HG02884 (cell line): Measurements from ENCODE around the gene DNM1.

Source experiments
- ATAC-seq: cut with Tn5 transposase; IDR thresholded peaks from one replicate; pipeline ENCODE4 v1.9.1; 2021; ENCODE audit warnings: mild to moderate bottlenecking, moderate library complexity; ENCODE audit not compliant: unreplicated experiment

DNM1 gene

DNA sequence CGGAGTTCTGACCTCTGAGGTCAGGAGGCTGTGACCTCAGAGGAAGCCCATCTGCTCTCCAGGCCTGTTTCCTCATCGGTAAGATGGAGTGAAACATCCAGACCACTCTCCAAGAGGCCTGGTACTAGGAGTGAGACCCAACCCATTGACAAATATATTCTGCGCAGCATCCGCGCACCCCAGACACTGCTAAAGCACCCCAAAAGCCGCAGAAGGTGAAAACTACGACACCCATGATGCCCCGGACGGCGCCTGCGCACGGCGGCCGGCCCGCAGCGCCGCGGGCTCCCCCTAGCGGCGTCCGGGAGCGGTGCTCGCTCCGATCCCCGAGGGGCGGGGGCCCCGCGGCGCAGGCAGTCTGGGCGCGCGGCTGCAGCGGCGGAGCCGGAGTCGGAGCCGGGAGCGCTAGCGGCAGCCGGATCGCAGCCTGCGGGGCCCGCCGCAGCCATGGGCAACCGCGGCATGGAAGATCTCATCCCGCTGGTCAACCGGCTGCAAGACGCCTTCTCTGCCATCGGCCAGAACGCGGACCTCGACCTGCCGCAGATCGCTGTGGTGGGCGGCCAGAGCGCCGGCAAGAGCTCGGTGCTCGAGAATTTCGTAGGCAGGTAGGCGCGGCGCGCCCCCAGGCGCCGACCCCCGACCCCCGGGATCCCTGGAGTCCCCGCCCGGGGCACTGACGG lies at the start of gene DNM1:
Gene DNM1, plus strand, starts transcription at position 356 of the 683 bp plus-strand sequence. Its CDS starts 92 bp downstream, at position 448.
- ATAC-seq: no peak

DNA sequence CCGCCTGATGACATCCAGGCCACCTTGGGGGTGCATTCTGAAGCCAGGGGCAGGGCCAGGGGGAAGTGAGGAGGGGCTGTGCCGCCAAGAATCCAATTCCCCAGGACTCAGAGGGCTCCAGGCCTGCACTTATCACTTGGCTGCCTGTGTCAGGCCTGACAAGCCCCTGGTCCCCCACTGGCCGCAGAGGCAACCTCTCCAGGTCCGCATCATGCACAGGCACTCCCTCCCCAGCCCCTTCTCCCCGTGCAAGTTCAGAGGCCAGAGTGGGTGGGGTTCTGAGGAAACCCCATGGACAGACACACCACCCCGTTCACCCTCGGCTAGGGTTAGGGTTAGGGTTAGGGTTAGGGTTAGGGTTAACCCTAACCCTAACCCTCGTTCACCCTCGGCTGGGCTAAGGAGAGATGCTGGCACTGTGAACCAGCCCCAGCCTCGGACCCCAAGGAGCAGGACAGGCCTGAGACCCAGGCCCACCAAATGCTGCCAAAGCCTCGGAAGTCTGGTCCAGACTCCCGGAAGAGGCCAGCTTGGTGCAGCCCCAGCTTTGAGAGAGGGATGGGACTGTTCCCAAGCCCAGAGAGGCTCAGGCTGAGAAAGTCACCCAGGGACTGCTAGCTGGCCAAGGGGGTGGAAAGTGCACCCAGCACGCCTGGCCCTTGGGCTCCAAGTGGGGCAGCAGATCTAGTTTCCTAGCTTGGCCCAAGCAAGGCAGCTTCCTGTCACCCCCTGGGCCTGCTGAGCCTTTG lies 49.1 kb upstream of the DNM1 start:
- no peak for ATAC-seq

DNA sequence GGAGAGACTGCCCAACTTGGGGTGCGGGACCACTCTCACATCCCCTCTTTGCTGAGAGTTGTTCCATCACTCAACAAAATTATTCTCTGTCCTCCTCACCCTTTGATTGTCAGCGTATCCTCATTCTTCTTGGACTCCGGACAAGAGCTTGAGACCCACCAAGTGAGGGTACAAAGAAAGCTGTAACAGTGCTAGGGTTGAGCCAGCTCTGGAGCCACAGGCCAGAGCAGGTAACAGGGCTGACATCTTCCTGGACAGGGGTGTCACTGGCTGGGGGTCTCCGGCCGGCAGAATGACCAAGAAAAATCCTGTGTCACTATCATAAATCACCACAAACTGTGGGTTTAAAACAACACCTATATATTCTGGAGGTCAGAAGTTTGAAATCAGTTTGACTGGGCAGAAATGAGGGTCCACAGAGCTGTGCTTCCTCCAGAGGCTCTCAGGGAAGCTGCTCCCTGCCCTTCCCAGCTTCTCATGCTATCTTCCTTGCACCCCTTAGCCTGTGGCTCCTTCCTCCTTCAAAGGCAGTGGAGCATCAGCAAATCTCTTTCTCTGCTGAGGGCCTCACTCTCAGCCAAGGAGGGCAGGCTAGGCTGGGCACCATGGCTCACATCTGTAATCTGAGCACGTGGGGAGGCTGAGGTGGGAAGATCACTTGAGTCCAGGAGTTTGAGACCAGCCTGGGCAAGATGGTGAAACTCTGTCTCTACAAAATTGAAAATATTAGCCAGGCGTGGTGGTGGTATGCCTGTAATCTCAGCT lies 47.3 kb upstream of the DNM1 start:
- no peak for ATAC-seq

DNA sequence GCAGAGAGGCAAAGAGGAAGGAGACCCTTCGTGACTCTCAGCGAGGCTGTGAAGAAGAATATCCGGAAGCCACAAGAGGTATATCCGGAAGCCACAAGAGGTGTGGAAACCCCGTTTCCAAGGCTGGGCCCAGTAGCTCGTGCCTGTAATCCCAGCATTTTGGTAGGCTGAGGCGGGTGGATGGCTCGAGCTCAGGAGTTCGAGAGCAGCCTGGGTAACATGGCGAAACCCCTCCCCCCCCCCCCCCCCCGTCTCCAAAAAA lies 43.7 kb upstream of the DNM1 start:
- no peak for ATAC-seq

DNA sequence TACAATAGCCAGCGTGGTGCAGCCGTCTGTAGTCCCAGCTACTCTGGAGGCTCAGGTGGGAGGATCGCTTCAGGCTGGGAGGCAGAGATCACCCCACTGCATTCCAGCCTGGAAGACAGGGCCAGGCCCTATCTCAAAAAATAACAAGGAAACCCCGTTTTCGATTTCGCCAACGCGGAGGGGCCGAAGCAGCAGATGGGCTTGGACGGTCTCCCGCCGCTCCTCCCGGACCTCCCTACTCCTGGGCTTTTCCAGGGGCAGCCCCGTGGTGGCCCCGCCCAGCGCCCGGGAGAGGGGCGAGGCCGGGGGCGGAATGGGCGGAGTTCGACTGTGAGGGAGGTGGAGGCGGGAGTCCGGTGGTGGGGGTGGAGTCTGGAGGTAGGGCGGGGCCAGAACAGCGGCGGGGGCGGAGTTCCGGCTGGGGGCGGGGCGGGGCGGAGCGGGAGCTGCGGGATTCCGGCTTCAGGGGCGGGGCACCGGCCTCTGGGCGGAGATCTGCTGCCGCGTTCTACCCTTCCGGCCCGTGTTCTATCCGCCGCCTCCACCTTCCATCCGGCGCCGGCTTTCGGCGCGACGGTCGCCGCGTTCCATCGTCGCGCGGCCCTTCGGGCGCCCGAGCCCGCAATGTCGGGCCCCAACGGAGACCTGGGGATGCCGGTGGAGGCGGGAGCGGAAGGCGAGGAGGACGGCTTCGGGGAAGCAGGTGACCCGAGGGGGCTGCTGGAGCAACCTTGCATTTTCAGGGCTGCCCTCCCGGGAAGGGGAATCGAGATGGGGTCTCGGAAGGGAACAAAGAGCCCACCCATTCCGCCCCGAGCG lies 43.2 kb upstream of the DNM1 start, which contains the start of gene BBLN:
Gene BBLN, plus strand, starts transcription at position 482 of the 819 bp plus-strand sequence. Its CDS starts 143 bp downstream, at position 625.
- ATAC-seq: peak; percentile 64

DNA sequence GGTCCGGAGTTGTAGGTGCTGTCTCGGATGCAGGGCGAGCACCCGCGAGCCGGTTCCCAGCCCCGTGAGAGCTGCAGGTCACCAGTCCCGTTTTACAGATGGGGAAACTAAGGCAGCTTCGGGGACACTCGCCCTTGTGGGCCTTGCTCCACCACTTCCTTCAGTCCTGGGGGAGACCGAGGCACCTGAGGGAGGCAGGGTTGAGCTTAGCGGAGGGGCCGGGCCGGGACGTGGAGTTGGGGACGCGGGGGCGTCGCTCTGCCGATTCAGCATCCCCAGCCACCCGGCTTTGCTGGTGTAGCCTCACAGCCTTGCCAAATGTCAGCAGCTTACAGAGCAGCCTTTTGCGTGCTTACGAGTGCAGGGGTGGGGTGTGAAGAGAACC lies 42.6 kb upstream of the DNM1 start:
- ATAC-seq: no peak

DNA sequence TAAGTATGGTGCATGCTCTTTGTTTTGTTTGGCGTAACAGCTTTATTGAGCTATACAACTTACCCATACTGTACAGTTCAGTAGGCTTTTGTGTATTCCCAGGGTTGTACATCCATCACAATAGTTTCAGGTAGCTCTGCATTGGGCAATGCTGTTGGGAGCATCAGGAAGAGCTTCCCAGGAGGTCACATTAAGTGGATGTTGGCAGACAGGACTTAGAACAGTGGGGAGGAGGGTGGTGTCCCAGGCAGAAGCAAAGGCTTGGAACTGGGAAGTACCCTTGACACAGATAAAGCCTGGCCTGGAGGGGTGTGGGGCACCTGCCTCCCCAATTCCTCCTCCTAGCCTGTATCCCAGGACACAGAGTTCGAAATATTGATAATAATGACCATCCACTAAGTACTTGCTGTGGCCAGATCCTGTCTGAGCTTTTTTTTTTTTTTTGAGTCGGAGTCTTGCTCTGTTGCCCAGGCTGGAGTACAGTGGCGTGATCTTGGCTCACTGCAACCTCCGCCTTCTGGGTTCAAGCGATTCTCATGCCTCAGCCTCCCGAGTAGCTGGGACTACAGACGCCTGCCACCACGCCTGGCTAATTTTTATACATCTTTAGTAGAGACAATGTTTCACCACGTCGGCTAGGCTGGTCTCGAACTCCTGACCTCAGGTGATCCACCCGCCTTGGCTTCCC lies 41.8 kb upstream of the DNM1 start:
- ATAC-seq: no peak

DNA sequence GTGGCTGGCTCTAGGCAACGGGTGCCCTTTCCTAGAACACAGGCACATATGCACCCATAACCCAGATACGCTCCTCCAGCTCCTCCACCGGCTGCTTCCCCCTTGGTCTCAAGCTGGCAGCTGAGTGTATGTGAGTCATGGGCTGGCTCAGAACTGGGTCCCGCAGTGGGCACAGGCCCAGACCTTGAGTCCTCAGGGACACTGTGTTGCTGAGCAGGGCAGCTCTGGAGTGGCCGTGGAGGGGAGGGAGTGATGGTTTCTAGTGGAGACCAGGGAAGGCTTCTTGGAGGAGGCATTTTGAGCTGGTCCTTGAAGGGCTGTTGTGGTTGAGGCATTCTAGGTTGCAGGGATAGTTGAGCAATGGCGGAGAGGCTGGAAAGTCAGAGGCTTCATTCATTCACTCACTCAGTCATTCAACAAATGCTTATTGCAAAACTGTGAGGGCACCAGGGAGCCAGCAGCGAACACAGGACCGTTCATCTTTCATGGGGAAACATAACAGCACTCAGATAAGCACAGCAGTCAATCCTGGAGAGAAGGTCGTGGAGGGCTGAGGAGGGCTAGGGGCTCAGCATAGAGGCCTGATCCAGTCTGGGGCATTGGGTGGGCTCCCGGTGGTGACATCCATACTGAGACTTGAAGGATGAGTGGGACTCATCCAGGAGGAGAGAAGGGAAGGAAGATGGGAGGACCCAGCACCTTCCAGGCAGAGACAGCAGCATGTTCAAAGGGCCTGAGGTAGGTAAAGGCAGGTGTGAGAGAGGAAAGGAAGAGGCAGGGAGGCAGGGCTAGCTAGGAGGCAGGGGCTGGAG lies 40.8 kb upstream of the DNM1 start:
- ATAC-seq: no peak

DNA sequence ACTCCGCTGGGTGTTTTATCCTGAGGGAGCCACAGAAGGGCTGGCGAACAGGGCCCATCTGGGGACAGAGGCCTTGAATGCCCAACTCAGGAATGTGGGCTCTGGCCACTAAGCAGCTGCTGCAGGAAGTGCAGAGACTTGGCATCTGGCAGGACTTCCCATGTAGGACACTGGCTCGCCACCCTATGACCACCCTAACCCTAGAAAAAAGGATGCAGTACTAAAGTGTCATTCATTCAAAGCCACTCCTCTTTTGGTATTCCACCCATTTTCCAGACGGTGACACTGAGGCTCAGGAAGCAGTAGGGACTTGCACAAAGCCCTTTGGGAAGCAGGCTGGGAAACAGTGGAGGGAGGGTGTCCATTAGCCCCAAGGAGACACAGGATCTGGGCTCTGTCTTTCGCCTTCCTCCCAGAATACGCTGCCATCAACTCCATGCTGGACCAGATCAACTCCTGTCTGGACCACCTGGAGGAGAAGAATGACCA lies 40.1 kb upstream of the DNM1 start:
- no peak for ATAC-seq

DNA sequence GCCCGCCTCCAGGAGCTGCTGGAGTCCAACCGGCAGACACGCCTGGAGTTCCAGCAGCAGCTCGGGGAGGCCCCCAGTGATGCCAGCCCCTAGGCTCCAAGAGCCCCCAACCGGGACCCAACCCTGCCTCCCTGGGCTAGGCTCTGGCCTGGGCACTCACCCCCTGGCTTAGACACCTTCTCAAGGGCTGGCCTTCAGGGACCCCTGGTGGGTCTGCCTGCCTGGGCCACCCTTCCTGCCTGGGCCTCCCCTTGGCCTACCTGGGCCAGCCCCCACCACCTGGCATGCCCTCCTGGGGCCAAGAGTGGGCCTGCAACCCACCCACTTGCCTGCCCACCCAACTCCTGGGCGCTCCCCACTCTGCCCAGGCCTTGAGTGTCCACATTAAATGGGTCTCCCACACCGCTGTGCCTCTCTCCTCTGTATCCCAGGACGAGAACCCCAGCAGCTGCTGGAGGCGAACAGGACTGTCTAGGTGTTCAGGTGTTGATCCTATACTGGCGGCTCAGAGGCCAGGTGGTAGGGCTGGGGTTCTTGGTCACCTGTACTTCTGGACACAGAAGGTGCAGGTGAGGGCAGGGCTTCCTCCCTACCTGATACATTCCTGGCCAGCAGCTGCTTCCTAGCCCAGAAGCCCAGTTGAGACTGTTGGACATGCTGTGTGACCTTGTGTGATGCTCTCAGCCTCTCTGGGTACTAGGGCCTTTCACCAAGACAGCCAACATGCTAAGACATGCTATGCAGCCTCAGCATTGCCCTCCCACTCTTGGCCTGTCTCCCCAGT lies 39.5 kb upstream of the DNM1 start:
- ATAC-seq: no peak

DNA sequence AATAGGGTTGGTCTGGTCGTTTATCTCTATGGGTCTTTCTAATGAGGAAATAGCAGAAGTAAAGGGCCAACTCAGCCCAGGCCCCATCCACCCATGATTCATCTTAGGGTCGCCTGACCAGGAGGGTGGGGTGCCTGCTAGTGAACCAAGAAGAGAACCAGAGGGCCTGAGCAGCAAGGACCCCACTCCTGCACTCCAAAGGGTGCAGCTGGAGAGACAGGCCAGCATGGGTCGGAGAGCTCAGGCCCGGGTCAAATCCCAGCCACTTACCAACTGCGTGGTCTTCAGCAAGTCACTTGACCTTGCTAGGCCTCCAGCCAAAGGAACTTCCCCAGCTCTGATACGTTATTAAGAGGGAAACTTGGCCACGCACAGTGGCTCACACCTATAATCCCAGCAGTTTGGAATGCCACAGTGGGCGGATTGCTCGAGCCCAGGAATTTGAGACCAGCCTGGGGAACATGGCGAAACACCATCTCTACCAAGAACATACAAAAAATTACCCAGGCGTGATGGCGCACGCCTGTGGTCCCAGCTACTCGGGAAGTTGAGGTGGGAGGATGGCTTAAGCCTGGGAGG lies 38.8 kb upstream of the DNM1 start:
- no peak for ATAC-seq

DNA sequence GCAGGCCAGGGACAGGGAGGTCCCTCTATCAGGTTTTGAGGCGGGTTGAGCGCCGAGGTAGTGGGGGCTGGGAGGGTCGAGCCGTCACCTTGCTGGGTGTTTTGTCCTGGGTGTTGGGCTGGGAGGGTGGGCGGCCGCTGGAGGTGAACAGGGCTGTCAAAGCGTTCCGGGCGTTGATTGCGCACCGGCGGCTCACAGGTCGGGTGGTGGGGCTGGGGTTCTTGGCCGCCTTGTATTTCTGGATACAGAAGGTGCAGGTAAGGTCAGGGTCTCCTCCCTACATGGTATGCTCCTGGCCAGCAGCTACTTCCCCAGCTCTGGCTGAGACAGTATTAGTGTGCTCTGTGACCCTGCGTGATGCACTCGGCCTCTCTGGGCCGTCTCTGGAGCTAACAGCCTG lies 37.0 kb upstream of the DNM1 start:
- no peak for ATAC-seq

DNA sequence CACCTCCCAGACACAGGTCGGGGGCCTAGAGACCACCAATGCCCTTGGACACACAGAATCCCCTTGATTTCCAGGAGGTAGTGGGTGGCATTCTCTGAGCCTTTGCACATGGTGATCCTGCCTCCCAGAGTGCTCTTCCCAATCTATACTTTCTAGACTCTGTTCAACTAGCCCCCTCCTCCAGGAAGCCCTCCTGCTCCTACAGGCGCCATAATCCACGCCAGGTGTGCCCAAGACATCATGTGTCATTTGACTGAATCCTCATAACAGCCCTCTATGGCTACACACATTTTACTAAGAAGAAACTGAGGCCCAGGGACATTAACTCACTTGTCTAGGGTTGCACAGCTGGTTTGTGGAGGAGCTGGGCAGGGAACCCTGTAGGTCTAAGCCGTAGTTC lies 36.0 kb upstream of the DNM1 start:
- ATAC-seq: no peak

DNA sequence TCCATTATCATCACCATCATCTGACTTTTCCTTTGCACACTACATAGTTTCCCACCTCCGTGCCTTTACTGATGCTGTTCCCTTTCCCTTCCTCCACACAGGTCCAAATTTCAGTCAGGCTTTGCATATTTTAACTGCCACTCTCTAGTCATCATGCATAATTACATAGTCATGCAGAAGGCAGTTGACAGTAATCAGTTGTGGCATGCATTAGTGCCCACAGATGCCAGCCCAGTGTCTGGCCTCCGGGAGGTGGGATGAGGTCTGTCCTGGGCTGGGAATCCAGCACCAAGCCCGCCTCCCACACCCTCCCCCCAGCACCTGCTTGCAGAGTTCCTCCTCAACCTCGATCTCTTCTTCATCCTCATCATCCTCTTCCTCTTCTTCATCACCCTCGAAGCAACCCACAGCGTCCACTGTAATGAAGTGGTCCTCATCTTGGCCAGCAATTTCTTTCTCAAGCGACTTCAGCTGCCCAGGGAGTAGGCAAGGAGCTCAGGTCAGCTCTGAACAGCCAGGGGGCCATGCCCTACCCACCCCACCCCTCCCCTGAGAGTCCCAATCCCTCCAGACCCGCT lies 34.4 kb upstream of the DNM1 start:
- no peak for ATAC-seq

DNA sequence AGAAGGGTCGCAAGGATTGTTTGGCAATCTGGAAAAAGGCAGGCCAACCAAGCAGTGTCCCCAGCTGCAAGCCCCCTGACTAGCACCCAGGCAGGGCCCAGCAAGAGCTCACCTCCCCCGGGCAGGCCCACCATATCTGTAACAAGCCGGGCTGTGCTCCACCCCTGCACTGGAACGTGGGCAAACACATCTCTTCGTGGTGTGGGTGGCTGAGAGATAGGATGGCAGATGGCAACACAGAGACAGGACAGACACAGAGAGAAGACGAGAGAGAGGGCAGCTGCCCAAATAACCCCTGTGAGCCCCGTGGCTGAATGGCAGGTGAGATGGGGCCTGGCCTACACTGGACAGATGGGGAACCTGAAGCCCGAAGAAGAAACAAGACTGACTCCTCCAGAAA lies 33.7 kb upstream of the DNM1 start:
- no peak for ATAC-seq

DNA sequence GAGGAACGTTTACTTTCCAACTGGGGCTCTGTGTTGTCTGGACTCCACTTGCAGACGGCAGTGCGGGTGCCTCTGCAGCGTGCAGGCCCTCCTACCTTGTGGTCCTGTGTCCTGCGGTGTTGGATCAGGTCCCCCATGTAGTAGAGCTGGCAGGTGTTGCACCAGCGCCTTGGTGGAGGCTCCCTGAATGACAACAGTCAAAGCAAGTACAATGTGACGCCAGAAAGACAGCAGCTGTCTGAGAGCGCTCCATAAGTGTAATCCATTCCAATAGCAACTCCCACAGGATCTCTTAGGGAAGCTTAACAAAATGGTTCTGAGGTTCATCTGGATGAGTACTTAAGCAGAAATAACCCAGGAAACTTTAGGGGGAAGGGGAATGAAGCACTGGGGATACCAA lies 33.3 kb upstream of the DNM1 start:
- no peak for ATAC-seq

DNA sequence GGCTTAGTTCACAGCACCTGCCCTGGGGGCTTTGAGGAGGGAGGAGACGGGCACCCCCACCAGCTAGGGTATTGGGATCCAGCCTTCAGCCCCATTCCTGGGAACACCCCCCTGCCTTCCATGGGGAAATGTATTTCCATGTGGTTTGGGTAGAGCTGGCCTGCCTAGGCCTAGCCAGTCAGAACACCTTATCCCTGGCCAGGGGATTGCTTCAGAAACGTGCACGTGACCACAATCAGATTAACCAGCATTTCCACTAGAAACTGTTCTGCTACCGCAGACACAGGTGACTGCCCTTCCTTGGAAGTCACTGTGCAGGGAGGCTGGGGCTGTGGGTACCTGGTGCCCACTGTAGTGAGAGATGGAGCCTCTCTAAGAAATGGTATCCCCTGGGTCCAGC lies 29.1 kb upstream of the DNM1 start:
- no peak for ATAC-seq

DNA sequence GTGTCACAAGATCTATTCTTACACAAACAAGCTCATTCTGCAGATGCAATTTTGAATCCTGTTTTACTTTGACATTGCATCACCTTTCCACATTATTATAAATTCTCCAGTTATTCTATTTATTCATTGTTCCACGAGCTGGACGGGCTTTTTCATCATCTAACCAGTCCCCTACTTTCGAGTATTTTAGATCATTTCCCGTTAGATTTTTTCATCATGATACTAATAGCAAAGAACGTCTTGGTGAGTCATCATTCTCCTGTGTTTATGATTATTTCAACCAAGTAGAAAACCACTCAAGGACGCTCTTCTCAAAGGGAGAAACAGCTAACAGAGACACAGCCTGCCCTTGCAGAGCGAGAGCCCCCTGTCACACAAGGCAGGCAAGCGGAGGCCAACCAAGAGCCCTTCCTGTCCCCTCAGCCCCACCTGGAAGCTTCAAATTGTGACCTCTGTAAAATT lies 28.0 kb upstream of the DNM1 start:
- no peak for ATAC-seq
